ENCODE results near the gene CA12.

Gene CA12

GRCh38 chr15:63332367-63333124, 49.1 kb downstream of the CA12 start:
- Histone ChIP-seq H3K9me3 (ENCODE audit: severe bottlenecking) (no peaks in the 10 kb centered on the region), H3K36me3 (ENCODE audit: low read depth) (peaks cover 10% of the 10 kb centered on the region; the same call in 1 of the 2 replicates), H3K27me3 (ENCODE audit: insufficient read depth, poor library complexity, severe bottlenecking) (no peaks in the 10 kb centered on the region), H3K4me3 (ENCODE audit: severe bottlenecking) (no peak overlapping the region), H3K4me1 (ENCODE audit: insufficient read depth, poor library complexity, severe bottlenecking) (peaks cover 22% of the 10 kb centered on the region), H3K27ac (ENCODE audit: poor library complexity, severe bottlenecking) (peak overlapping the region; percentile 51)
- TF ChIP-seq CTCF (IDR thresholded peaks at IDR 0.05; ENCODE audit: poor library complexity, severe bottlenecking), result no peak
- DNase-seq (ENCODE audit: low spot score), result no peak
- ATAC-seq (ENCODE audit: low read depth), result peak; percentile 93

GRCh38 chr15:63331456-63331855, 50.2 kb downstream of the CA12 start:
- ATAC-seq (ENCODE audit: low read depth) (peak; percentile 60), DNase-seq (ENCODE audit: low spot score) (no peak)
- no peak for TF ChIP-seq CTCF (IDR thresholded peaks at IDR 0.05; ENCODE audit: poor library complexity, severe bottlenecking)
- Histone ChIP-seq H3K27me3 (ENCODE audit: insufficient read depth, poor library complexity, severe bottlenecking) (no peaks in the 10 kb centered on the region), H3K9me3 (ENCODE audit: severe bottlenecking) (no peaks in the 10 kb centered on the region), H3K4me3 (ENCODE audit: severe bottlenecking) (no peak overlapping the region), H3K27ac (ENCODE audit: poor library complexity, severe bottlenecking) (peak overlapping the region; percentile 51), H3K36me3 (ENCODE audit: low read depth) (no peaks in the 10 kb centered on the region), H3K4me1 (ENCODE audit: insufficient read depth, poor library complexity, severe bottlenecking) (peaks cover 22% of the 10 kb centered on the region)

DNA sequence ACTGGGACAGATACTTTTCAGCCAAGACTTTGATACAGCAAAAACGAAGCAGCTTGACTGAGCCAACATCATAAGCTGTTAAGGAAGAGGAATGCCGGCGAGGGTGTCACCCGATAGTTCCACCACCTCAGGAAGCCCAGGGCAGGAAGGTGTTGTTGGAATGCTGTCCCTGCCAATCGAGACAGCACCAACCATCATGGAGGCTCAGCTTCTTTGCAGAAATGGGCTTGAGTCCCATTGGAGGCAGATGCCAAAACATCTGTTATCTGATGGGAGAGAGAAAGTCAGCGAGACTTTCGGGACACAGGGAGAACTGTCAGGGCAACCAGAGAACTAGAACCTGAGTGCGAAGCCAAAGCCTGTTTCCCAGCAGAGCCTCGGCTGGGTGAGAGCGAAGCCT, 50.7 kb downstream of the CA12 start:
- Histone ChIP-seq H3K9me3 (ENCODE audit: severe bottlenecking) (no peaks in the 10 kb centered on the region), H3K36me3 (ENCODE audit: low read depth) (no peaks in the 10 kb centered on the region), H3K4me3 (ENCODE audit: severe bottlenecking) (no peak overlapping the region), H3K27ac (ENCODE audit: poor library complexity, severe bottlenecking) (peak overlapping the region; percentile 51), H3K4me1 (ENCODE audit: insufficient read depth, poor library complexity, severe bottlenecking) (peaks cover 22% of the 10 kb centered on the region), H3K27me3 (ENCODE audit: insufficient read depth, poor library complexity, severe bottlenecking) (no peaks in the 10 kb centered on the region)
- DNase-seq (ENCODE audit: low spot score), result no peak
- no peak for ATAC-seq (ENCODE audit: low read depth)
- no peak for TF ChIP-seq CTCF (IDR thresholded peaks at IDR 0.05; ENCODE audit: poor library complexity, severe bottlenecking)

GRCh38 chr15:63329567-63330350, 51.9 kb downstream of the CA12 start:
- no peak overlapping the region for H3K4me3 ChIP-seq (ENCODE audit: severe bottlenecking)
- H3K27me3 ChIP-seq (ENCODE audit: insufficient read depth, poor library complexity, severe bottlenecking), result no peaks in the 10 kb centered on the region
- peaks cover 22% of the 10 kb centered on the region for H3K4me1 ChIP-seq (ENCODE audit: insufficient read depth, poor library complexity, severe bottlenecking)
- DNase-seq (ENCODE audit: low spot score) (no peak), ATAC-seq (ENCODE audit: low read depth) (no peak)
- H3K27ac ChIP-seq (ENCODE audit: poor library complexity, severe bottlenecking), result no peak overlapping the region
- H3K9me3 ChIP-seq (ENCODE audit: severe bottlenecking), result no peaks in the 10 kb centered on the region
- no peak for TF ChIP-seq CTCF (IDR thresholded peaks at IDR 0.05; ENCODE audit: poor library complexity, severe bottlenecking)
- H3K36me3 ChIP-seq (ENCODE audit: low read depth), result no peaks in the 10 kb centered on the region; the same call in 1 of the 2 replicates
